Measurements from ENCODE around the gene GALNT1. TPM values are rescaled to one million over a fixed set of nuclear protein-coding genes. Genes with fewer than 3 reads are reported as not detected.
A peak's percentile ranks its signal among the peaks of the same experiment; 100 is the strongest.

The GALNT1 gene
- total RNA-seq, 1 donor from 2014 or later, result 47.8 TPM

DNA sequence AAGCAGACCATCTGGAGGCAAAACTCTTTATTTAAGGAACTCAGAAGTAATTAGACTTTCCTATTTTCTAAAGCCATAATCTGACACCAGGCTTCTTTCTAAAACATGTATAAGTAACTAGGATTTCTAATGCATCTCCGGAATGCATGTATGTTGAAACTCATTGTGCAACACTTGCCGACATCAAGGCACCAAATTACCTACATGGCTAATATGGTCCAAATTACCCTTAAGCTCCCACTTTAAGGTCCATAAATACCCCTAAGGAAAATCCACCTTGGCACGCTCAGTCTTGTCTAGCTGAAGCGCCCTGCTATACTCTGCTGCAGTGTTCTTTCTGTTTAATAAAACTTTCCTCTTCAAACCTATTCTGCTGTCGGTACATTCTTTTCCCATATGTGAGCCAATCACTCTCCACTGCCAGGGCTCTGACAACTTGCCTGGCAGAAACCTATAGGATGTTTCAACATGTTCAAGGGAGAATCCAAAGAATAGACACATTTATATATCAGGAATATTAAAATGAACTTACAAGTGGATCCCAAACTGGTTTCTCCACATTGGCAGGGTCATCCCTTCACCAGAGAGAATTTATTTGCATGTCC, 171.9 kb downstream of the GALNT1 start:
- H3K27me3 ChIP-seq (ENCODE audit: low read depth), result no peaks in the 10 kb centered on the region
- no peak overlapping the region for H3K4me3 ChIP-seq
- H3K4me1 ChIP-seq, result no peaks in the 10 kb centered on the region
- no peak overlapping the region for H3K27ac ChIP-seq (replicated peaks)
- H3K36me3 ChIP-seq, result no peaks in the 10 kb centered on the region
- DNase-seq, result no peak
- H3K9me3 ChIP-seq (replicated peaks), result no peaks in the 10 kb centered on the region
- TF ChIP-seq, protein P1, sequence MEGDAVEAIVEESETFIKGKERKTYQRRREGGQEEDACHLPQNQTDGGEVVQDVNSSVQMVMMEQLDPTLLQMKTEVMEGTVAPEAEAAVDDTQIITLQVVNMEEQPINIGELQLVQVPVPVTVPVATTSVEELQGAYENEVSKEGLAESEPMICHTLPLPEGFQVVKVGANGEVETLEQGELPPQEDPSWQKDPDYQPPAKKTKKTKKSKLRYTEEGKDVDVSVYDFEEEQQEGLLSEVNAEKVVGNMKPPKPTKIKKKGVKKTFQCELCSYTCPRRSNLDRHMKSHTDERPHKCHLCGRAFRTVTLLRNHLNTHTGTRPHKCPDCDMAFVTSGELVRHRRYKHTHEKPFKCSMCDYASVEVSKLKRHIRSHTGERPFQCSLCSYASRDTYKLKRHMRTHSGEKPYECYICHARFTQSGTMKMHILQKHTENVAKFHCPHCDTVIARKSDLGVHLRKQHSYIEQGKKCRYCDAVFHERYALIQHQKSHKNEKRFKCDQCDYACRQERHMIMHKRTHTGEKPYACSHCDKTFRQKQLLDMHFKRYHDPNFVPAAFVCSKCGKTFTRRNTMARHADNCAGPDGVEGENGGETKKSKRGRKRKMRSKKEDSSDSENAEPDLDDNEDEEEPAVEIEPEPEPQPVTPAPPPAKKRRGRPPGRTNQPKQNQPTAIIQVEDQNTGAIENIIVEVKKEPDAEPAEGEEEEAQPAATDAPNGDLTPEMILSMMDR (IDR thresholded peaks at IDR 0.05; ENCODE audit: borderline replicate concordance), result no peak
- intact Hi-C loops (cut with micrococcal nuclease), result no loop called here

DNA sequence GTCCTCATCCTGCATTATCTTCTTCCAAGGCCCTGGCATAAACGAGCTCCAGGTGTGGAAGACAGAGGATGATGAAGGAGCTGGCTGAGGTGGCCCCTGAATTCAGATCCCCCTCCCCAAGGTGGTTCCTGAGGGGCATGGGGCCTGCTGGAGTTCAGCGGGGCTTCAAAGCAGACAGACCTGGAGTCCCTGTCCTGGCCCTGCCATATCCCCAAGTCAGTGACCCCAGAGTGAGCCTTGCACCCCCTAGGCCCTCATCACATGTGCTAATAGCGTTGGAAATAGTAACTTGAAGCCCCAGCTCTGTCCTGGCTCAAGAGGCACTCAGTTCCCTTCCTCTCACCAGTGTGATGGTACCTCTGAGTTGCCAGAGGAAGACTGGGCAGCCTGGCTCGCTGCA, 172.9 kb downstream of the GALNT1 start:
- no peaks in the 10 kb centered on the region for H3K27me3 ChIP-seq (ENCODE audit: low read depth)
- DNase-seq, result no peak
- H3K27ac ChIP-seq (replicated peaks), result no peak overlapping the region
- H3K9me3 ChIP-seq (replicated peaks), result no peaks in the 10 kb centered on the region
- H3K4me1 ChIP-seq, result no peaks in the 10 kb centered on the region
- TF ChIP-seq, protein P1 (IDR thresholded peaks at IDR 0.05; ENCODE audit: borderline replicate concordance), result no peak
- no peak overlapping the region for H3K4me3 ChIP-seq
- intact Hi-C loops (cut with micrococcal nuclease), result no loop called here
- H3K36me3 ChIP-seq, result no peaks in the 10 kb centered on the region

DNA sequence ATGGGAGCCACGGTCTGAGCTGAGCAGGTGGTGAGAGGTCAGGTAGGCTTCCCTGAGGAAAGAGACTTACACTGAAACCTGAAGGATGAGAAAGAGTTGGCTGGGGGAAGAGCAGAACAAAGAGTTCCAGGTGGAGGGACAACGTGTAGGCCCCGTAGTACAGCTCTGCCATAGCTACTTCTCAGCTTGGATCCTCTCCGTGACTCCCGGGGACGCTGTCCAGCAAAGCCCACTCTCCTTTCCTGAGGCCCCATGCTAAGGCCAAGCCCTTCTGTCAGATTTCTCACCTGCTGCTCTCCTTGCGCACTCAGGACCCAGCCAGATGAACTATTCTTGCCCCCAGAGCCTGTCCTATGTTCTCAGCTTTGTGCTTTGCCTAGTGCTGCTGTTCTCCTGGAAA, 173.8 kb downstream of the GALNT1 start:
- DNase-seq, result no peak
- intact Hi-C loops (cut with micrococcal nuclease), result loop anchor here (5.0 kb wide), 1 partner anchor 192 kb away; no protein-coding TSS in a partner anchor
- H3K4me3 ChIP-seq, result no peak overlapping the region
- no peaks in the 10 kb centered on the region for H3K27me3 ChIP-seq (ENCODE audit: low read depth)
- TF ChIP-seq, protein P1 (IDR thresholded peaks at IDR 0.05; ENCODE audit: borderline replicate concordance), result no peak
- H3K9me3 ChIP-seq (replicated peaks), result no peaks in the 10 kb centered on the region
- no peaks in the 10 kb centered on the region for H3K4me1 ChIP-seq
- no peak overlapping the region for H3K27ac ChIP-seq (replicated peaks)
- H3K36me3 ChIP-seq, result no peaks in the 10 kb centered on the region

DNA sequence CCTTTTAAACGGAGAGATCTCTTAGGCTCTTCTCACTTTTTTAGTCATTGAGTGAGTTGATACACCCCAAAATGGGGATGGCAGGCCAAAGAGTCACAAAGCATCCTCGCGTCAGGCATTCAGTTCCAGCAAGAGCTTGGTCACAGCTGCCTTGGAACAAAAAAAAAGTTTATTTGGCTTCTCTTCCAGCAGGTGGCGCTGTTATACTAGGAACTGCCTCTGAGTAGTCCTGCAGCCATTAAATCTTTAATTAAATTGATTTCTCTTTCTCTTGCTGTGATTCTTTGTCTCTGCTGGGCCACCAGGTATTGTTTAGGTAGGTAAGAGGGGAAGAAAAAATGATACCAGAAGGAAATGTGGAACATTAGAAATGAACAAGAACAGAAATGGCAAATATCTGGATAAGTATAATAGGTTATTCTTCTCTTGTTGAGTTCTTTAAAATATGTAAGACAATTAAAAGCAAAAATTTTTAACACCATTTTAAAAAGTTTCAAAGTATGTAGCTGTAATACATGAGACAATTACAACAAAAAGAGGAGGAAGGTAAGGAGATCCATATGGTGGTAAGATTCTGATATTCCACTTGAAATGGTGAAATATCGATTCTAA, 175.1 kb downstream of the GALNT1 start:
- H3K36me3 ChIP-seq, result no peaks in the 10 kb centered on the region
- intact Hi-C loops (cut with micrococcal nuclease), result loop anchor here (5.0 kb wide), 1 partner anchor 191 kb away; no protein-coding TSS in a partner anchor

More for the DNA sequence above, 175.1 kb downstream of the GALNT1 start:
- Histone ChIP-seq H3K4me1 (no peaks in the 10 kb centered on the region), H3K9me3 (replicated peaks) (no peaks in the 10 kb centered on the region), H3K4me3 (no peak overlapping the region), H3K27me3 (ENCODE audit: low read depth) (no peaks in the 10 kb centered on the region), H3K27ac (replicated peaks) (no peak overlapping the region)
- TF ChIP-seq, protein P1 (IDR thresholded peaks at IDR 0.05; ENCODE audit: borderline replicate concordance), result peak; percentile 81
- no peak for DNase-seq

Small RNA genes lying within 50 kb of the gene (microRNA-seq; reads per million reads assigned to microRNA genes)
- gene MIR3975, result not detected

Other genes with a start within 250 kb of the GALNT1 start
- 44.5 TPM for gene ZNF24, start 237.3 kb upstream of the GALNT1 start, total RNA-seq
- gene ZNF396, start 204.4 kb upstream of the GALNT1 start, total RNA-seq, result 0.71 TPM
- 20.3 TPM for gene INO80C, start 83.8 kb upstream of the GALNT1 start, total RNA-seq

Data from left ventricle myocardium inferior (tissue), 1 donor.